T1000 (cell line): ENCODE data around the gene STMN1.
"Not testable (repeated sequence)": the region's sequence is repeated elsewhere in the genome, so short reads cannot be mapped to it uniquely, and the experiment has no call there.

Experiments
- DNase-seq: peaks from one replicate; lab custom pipeline; 2025; ENCODE audit warnings: mixed read lengths; lab: John Stamatoyannopoulos, UW

Gene STMN1

GRCh38 chr1:25905680-25906643 lies at the start of gene STMN1:
STMN1 (minus strand) TSS chr1:25906419; CDS start chr1:25904676, 1,743 bp downstream.
- DNase-seq, result peak; percentile 81

GRCh38 chr1:25955553-25955952 lies 49.3 kb upstream of the STMN1 start:
- no peak for DNase-seq

GRCh38 chr1:25954282-25954938 lies 48.2 kb upstream of the STMN1 start:
- no peak for DNase-seq

- no peak for DNase-seq
Observed at GRCh38 chr1:25952841-25953401, 46.7 kb upstream of the STMN1 start.

GRCh38 chr1:25948641-25949040 lies 42.4 kb upstream of the STMN1 start:
- no peak for DNase-seq

GRCh38 chr1:25947027-25947426 lies 40.8 kb upstream of the STMN1 start:
- DNase-seq, result no peak

GRCh38 chr1:25945761-25946160 lies 39.5 kb upstream of the STMN1 start:
- no peak for DNase-seq

- no peak for DNase-seq
Observed at GRCh38 chr1:25944986-25945385, 38.8 kb upstream of the STMN1 start.

- DNase-seq, result not testable (repeated sequence)
Observed at GRCh38 chr1:25943511-25943910, 37.3 kb upstream of the STMN1 start.

- no peak for DNase-seq
Observed at GRCh38 chr1:25936947-25937346, 30.7 kb upstream of the STMN1 start.

GRCh38 chr1:25933479-25934365 lies 27.5 kb upstream of the STMN1 start:
- DNase-seq, result no peak

- DNase-seq, result not testable (repeated sequence)
Observed at GRCh38 chr1:25932811-25933400, 26.7 kb upstream of the STMN1 start.

- no peak for DNase-seq
Observed at GRCh38 chr1:25932321-25932720, 26.1 kb upstream of the STMN1 start.

- no peak for DNase-seq
Observed at GRCh38 chr1:25929016-25929415, 22.8 kb upstream of the STMN1 start.

GRCh38 chr1:25927521-25928265 lies 21.5 kb upstream of the STMN1 start:
- DNase-seq, result no peak

GRCh38 chr1:25926731-25927496 lies 20.7 kb upstream of the STMN1 start:
- no peak for DNase-seq

- no peak for DNase-seq
Observed at GRCh38 chr1:25924454-25924853, 18.2 kb upstream of the STMN1 start.

GRCh38 chr1:25922971-25923552 lies 16.8 kb upstream of the STMN1 start:
- DNase-seq, result no peak
